Mesendoderm (in vitro differentiated cells): ENCODE data around the gene TMEM14C.
A peak's percentile ranks its signal among the peaks of the same experiment; 100 is the strongest.
"Not testable (repeated sequence)": the region's sequence is repeated elsewhere in the genome, so short reads cannot be mapped to it uniquely, and the experiment has no call there.

Source experiments
- DNase-seq: peaks from one replicate; pipeline ENCODE4 v3.0.0; 2013
- H2AK5ac ChIP-seq: 2 replicates; pipeline ENCODE4 v1.6.1; 2013; ENCODE audit warnings: low read length, inconsistent platforms
- H2BK120ac ChIP-seq: 2 replicates; pipeline ENCODE4 v1.6.1; 2013; ENCODE audit warnings: low read depth, mild to moderate bottlenecking, low read length, moderate library complexity, mixed read lengths
- H2BK15ac ChIP-seq: replicated peaks from 2 replicates; pipeline ENCODE4 v1.6.1; 2013; ENCODE audit warnings: low read depth, mild to moderate bottlenecking, moderate library complexity
- H2BK5ac ChIP-seq: 2 replicates; pipeline ENCODE4 v1.6.1; 2013; ENCODE audit warnings: low read length, inconsistent platforms
- H3K18ac ChIP-seq: 2 replicates; pipeline ENCODE4 v1.6.1; 2013; ENCODE audit warnings: mild to moderate bottlenecking, low read length, mixed read lengths
- H3K23ac ChIP-seq: one replicate; pipeline ENCODE4 v1.6.1; 2013; ENCODE audit warnings: low read length
- H3K27ac ChIP-seq: 2 replicates; pipeline ENCODE4 v1.5.1; 2013; ENCODE audit warnings: low read depth, mild to moderate bottlenecking, inconsistent platforms, low read length, moderate library complexity
- H3K27me3 ChIP-seq: 2 replicates; pipeline ENCODE4 v1.6.1; 2013; ENCODE audit warnings: low read length, control low read depth, mild to moderate bottlenecking, inconsistent platforms; ENCODE audit not compliant: insufficient read depth, poor library complexity
- H3K36me3 ChIP-seq: 2 replicates; pipeline ENCODE4 v1.6.1; 2013; ENCODE audit warnings: low read length, inconsistent platforms; ENCODE audit not compliant: control insufficient read depth, insufficient read depth
- H3K4ac ChIP-seq: one replicate; pipeline ENCODE4 v1.6.1; 2013; ENCODE audit warnings: low read depth, mild to moderate bottlenecking, low read length, moderate library complexity
- H3K4me1 ChIP-seq: 2 replicates; pipeline ENCODE4 v1.6.1; 2013; ENCODE audit warnings: low read depth, low read length, inconsistent platforms; ENCODE audit not compliant: control insufficient read depth
- H3K4me2 ChIP-seq: 2 replicates; pipeline ENCODE4 v1.6.1; 2013; ENCODE audit warnings: low read length
- H3K4me3 ChIP-seq: 2 replicates; pipeline ENCODE4 v1.5.1; 2013; ENCODE audit warnings: mild to moderate bottlenecking, low read length
- H3K56ac ChIP-seq: one replicate; pipeline ENCODE4 v1.6.1; 2013; ENCODE audit warnings: low read length
- H3K79me1 ChIP-seq: 2 replicates; pipeline ENCODE4 v1.6.1; 2013; ENCODE audit warnings: low read length, inconsistent platforms
- H3K79me2 ChIP-seq: 2 replicates; pipeline ENCODE4 v1.6.1; 2013; ENCODE audit warnings: mild to moderate bottlenecking, low read length; ENCODE audit not compliant: control insufficient read depth, insufficient read depth
- H3K9ac ChIP-seq: 2 replicates; pipeline ENCODE4 v1.6.1; 2013; ENCODE audit warnings: low read length, inconsistent platforms
- H4K5ac ChIP-seq: one replicate; pipeline ENCODE4 v1.6.1; 2013; ENCODE audit warnings: low read length
- H4K8ac ChIP-seq: one replicate; pipeline ENCODE4 v1.6.1; 2013; ENCODE audit warnings: low read depth, mild to moderate bottlenecking, control low read depth, low read length, moderate library complexity
- WGBS: extraction: QIAGEN DNeasy Blood & Tissue Kit; methylation state at CpG from one replicate; pipeline ENCODE4 v1.1.7; 2013; ENCODE audit warnings: low lambda C conversion rate, missing lambda C conversion rate; ENCODE audit not compliant: insufficient coverage; ENCODE audit errors: extremely low coverage; 5-methylcytosine and 5-hydroxymethylcytosine counted together

Gene TMEM14C

GRCh38 chr6:10745116-10745515 lies 22.2 kb downstream of the TMEM14C start:
- H3K4me3 ChIP-seq = no peak overlapping the region
- no peaks in the 10 kb centered on the region for H3K36me3 ChIP-seq
- H3K56ac ChIP-seq = no peak overlapping the region
- H3K4ac ChIP-seq = no peak overlapping the region
- H2BK15ac ChIP-seq = no peak overlapping the region
- no peak overlapping the region for H3K27ac ChIP-seq
- H3K23ac ChIP-seq = no peak overlapping the region
- H3K79me1 ChIP-seq = peaks cover 11% of the 10 kb centered on the region
- no peak overlapping the region for H3K9ac ChIP-seq
- no peak overlapping the region for H3K18ac ChIP-seq
- H2BK120ac ChIP-seq = no peak overlapping the region
- peaks cover 7% of the 10 kb centered on the region for H3K4me1 ChIP-seq
- H2BK5ac ChIP-seq = no peak overlapping the region
- no peak overlapping the region for H2AK5ac ChIP-seq
- WGBS = no CpG with 5 or more reads among the region's 5 CpGs
- no peak overlapping the region for H4K8ac ChIP-seq
- no peak for DNase-seq
- H3K4me2 ChIP-seq = no peak overlapping the region
- peaks cover 20% of the 10 kb centered on the region for H3K79me2 ChIP-seq
- no peaks in the 10 kb centered on the region for H3K27me3 ChIP-seq
- no peak overlapping the region for H4K5ac ChIP-seq

DNA sequence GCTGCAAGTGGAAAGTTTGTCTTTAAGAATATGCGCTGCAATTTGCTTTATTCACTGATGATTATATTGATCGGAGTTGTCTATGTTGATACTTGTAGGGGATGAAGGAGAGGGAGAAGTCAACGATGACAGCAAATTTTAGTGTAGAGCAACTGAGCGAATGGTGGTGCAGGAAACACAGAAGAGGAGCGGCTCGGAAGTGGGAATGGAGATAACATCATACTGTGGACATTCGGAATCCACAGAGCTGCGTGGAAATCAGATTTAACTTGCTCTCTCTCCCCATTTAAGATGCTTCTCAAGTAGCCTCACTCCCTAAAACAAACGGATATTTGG lies 24.0 kb downstream of the TMEM14C start:
- Histone ChIP-seq H2BK15ac (no peak overlapping the region), H3K4me2 (peak overlapping the region; percentile 10), H3K79me2 (peaks cover 26% of the 10 kb centered on the region), H2BK120ac (no peak overlapping the region), H4K5ac (no peak overlapping the region), H3K56ac (peak overlapping the region; percentile 29), H3K79me1 (peaks cover 15% of the 10 kb centered on the region), H3K18ac (no peak overlapping the region), H3K27me3 (no peaks in the 10 kb centered on the region), H3K27ac (no peak overlapping the region), H3K4me1 (peaks cover 7% of the 10 kb centered on the region), H3K4ac (no peak overlapping the region), H2BK5ac (no peak overlapping the region), H3K4me3 (no peak overlapping the region), H3K36me3 (no peaks in the 10 kb centered on the region), H4K8ac (no peak overlapping the region), H3K9ac (peak overlapping the region; percentile 39), H3K23ac (no peak overlapping the region), H2AK5ac (no peak overlapping the region)
- no CpG with 5 or more reads among the region's 9 CpGs for WGBS
- no peak for DNase-seq

DNA sequence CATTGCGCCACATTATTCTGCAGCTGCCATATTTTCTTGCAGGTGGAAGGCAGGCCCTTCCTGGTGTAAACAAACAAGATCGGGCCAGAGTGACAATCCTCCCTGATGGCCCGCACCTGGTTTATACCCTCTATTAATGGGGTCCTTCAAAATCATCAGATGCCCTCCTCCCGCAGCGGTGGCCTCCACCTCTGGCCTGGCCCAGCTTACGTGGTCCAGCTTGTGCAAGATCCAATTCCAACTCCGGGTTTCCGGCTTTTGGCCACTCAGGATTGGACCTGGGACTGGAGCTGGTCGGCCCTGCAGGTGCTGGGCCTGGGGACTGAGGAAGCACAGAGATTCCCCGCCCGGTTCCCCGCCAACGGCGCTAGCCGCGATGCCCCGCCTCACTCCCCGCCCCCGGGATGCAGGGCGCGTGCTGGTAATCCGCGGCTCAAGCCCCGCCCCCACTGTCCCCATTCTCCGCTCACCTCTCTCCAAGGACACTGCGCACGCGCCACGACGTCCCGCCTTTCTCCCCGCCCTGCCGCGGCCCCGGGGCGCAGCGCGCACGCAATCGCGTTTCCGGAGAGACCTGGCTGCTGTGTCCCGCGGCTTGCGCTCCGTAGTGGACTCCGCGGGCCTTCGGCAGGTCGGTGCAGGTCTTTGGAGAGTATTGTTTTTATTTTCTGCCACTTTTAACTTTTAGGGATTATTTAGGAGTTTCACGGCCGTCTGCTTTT lies 24.5 kb downstream of the TMEM14C start, which contains the start of gene TMEM14B:
Gene TMEM14B, plus strand, starts transcription at position 555 of the 722 bp plus-strand sequence. CDS start 1,441 bp downstream, outside the sequence.
- H3K79me1 ChIP-seq = peaks cover 15% of the 10 kb centered on the region
- no peak within 1 kb of the TSS for H4K5ac ChIP-seq
- peak within 1 kb of the TSS; percentile 65 for H3K4me2 ChIP-seq
- peak within 1 kb of the TSS; percentile 36 for H3K27ac ChIP-seq
- H2BK120ac ChIP-seq = no peak within 1 kb of the TSS
- peaks cover 7% of the 10 kb centered on the region for H3K4me1 ChIP-seq
- no CpG with 5 or more reads among the region's 52 CpGs for WGBS
- no peaks in the 10 kb centered on the region for H3K36me3 ChIP-seq
- H3K9ac ChIP-seq = peak within 1 kb of the TSS; percentile 95
- peak within 1 kb of the TSS; percentile 97 for H3K4me3 ChIP-seq
- H3K79me2 ChIP-seq = peaks cover 26% of the 10 kb centered on the region
- no peak within 1 kb of the TSS for H2BK5ac ChIP-seq
- H3K23ac ChIP-seq = peak within 1 kb of the TSS; percentile 16
- H3K56ac ChIP-seq = peak within 1 kb of the TSS; percentile 95
- no peak within 1 kb of the TSS for H4K8ac ChIP-seq
- H3K18ac ChIP-seq = peak within 1 kb of the TSS; percentile 66
- H2AK5ac ChIP-seq = no peak within 1 kb of the TSS
- peak within 1 kb of the TSS; percentile 85 for H3K4ac ChIP-seq
- H3K27me3 ChIP-seq = no peaks in the 10 kb centered on the region
- peak; percentile 98 for DNase-seq
- no peak within 1 kb of the TSS for H2BK15ac ChIP-seq

- Histone ChIP-seq H4K5ac (no peak overlapping the region), H2BK120ac (no peak overlapping the region), H3K23ac (no peak overlapping the region), H3K4ac (no peak overlapping the region), H3K27ac (peak overlapping the region; percentile 77), H3K9ac (no peak overlapping the region), H3K4me3 (no peak overlapping the region), H2BK15ac (no peak overlapping the region), H3K18ac (no peak overlapping the region), H2BK5ac (no peak overlapping the region), H3K56ac (peak overlapping the region; percentile 32), H2AK5ac (no peak overlapping the region), H3K4me2 (no peak overlapping the region), H3K36me3 (peaks cover 4% of the 10 kb centered on the region), H3K79me2 (peaks cover 33% of the 10 kb centered on the region), H4K8ac (no peak overlapping the region), H3K79me1 (peaks cover 28% of the 10 kb centered on the region), H3K27me3 (no peaks in the 10 kb centered on the region), H3K4me1 (peaks cover 7% of the 10 kb centered on the region)
- peak; percentile 41 for DNase-seq
- no CpG with 5 or more reads among the region's 2 CpGs for WGBS
Observed at GRCh38 chr6:10749734-10750133, 26.9 kb downstream of the TMEM14C start.

GRCh38 chr6:10750568-10750967 lies 27.7 kb downstream of the TMEM14C start:
- not testable (repeated sequence) for H2BK120ac ChIP-seq, H3K27ac ChIP-seq, H3K9ac ChIP-seq, H3K27me3 ChIP-seq, H3K4me1 ChIP-seq, H3K36me3 ChIP-seq, H3K4ac ChIP-seq, H3K18ac ChIP-seq, H4K8ac ChIP-seq, H4K5ac ChIP-seq, H3K4me2 ChIP-seq, H3K56ac ChIP-seq, H2AK5ac ChIP-seq, DNase-seq, H3K23ac ChIP-seq, H3K4me3 ChIP-seq, H2BK15ac ChIP-seq, H2BK5ac ChIP-seq
- Histone ChIP-seq H3K79me2 (peaks cover 33% of the 10 kb centered on the region), H3K79me1 (peaks cover 32% of the 10 kb centered on the region)
- WGBS = no CpG with 5 or more reads among the region's 6 CpGs

DNA sequence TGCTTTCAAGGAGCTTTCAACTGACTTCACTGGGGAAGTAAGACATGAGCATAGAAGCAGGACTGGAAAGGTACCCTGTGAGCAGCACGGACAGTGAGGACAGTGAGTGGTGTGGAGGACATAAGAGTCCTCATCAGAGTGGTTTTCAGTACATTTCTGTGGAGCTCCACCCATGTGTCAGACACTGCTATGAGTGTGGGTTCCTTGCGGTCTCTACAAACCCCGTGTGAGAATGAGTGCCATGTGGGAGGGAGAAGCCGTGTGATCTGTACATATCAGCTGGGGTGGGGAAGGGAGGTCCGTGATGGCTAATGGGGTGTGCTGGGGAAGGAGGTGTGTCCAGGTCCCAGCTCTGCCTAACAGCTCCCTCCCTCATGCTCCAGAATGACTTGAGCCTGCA lies 28.9 kb downstream of the TMEM14C start:
- not testable (repeated sequence) for DNase-seq, H3K23ac ChIP-seq, H3K27me3 ChIP-seq, H3K4me3 ChIP-seq, H4K8ac ChIP-seq, H2BK15ac ChIP-seq, H2BK5ac ChIP-seq, H4K5ac ChIP-seq, H3K9ac ChIP-seq, H3K4me2 ChIP-seq, H3K36me3 ChIP-seq, H3K4me1 ChIP-seq, H2BK120ac ChIP-seq, H3K18ac ChIP-seq, H2AK5ac ChIP-seq, H3K56ac ChIP-seq, H3K4ac ChIP-seq, H3K27ac ChIP-seq
- WGBS = no CpG with 5 or more reads among the region's 5 CpGs
- peaks cover 33% of the 10 kb centered on the region for H3K79me2 ChIP-seq
- peaks cover 32% of the 10 kb centered on the region for H3K79me1 ChIP-seq
